ENCODE data around the gene THAP12. TPM values are rescaled to one million over a fixed set of nuclear protein-coding genes. Genes with fewer than 3 reads are reported as not detected.

The THAP12 gene
- total RNA-seq, 1 experiment from 2014 or later = 44.1 TPM

GRCh38 chr11:76314741-76315090, 66.2 kb downstream of the THAP12 start (continued):
- TF ChIP-seq, protein P1, sequence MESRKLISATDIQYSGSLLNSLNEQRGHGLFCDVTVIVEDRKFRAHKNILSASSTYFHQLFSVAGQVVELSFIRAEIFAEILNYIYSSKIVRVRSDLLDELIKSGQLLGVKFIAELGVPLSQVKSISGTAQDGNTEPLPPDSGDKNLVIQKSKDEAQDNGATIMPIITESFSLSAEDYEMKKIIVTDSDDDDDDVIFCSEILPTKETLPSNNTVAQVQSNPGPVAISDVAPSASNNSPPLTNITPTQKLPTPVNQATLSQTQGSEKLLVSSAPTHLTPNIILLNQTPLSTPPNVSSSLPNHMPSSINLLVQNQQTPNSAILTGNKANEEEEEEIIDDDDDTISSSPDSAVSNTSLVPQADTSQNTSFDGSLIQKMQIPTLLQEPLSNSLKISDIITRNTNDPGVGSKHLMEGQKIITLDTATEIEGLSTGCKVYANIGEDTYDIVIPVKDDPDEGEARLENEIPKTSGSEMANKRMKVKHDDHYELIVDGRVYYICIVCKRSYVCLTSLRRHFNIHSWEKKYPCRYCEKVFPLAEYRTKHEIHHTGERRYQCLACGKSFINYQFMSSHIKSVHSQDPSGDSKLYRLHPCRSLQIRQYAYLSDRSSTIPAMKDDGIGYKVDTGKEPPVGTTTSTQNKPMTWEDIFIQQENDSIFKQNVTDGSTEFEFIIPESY (IDR thresholded peaks at IDR 0.05; ENCODE audit: extremely low read depth, insufficient replicate concordance, low read length) = no peak

DNA sequence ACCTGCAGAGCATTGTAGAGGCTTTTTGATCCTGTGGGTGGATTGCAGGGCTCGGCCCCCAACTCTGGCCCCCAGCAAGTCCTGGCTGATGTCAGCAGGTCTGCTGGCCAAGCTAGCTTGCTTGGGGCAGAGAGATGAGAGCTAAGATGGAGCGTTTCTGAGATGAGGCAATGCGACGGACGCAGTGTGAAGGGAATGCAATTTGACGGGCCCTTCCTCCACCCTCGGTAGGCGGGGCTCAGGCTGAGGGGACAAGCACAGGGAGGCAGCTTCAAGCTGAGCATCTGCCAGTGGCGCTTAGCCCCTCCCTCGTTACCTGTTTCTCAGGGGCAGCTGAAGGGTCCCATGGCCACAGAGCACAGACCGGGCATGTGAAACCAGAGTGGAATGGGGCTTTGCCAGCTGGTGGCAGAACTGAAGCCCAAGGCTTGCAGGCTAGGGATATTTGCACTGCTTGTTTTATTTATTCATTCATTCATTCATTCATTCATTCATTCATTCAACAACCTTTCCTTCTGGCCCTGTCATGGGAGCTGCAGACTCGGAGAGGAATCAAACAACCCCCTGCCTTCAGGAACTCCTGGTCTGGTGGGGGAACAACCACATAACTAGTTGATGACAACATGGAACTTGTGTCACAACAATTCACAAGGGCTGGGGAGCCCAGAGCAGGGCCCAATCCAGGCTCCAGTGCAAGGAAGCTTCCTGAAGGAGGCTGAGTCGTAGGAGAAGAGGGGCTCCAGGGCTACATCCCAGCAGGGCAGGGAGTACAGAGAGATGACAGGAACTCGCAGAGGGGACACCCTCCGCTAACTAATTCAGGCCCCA, 66.8 kb downstream of the THAP12 start:
- no peak overlapping the region for H3K9ac ChIP-seq (ENCODE audit: low read length)
- no TSS peak for BruUV-seq (replicated peaks)
- ChIA-PET CTCF (interaction anchor here (3.0 kb wide), 1 partner anchor 107 kb away, joined by 15 read pairs; no protein-coding TSS in a partner anchor), RAD21 (ENCODE audit: low non-redundant PET in 1 of 2, low total read pairs in 2 of 2, uncharacterized antibody in 2 of 2, unreplicated experiment in 2 of 2) (no interaction called here), POLR2A (no interaction called here)
- TF ChIP-seq SIN3A (IDR thresholded peaks at IDR 0.05; ENCODE audit: low read depth) = no peak
- no peak for TF ChIP-seq JUND (IDR thresholded peaks at IDR 0.05)
- TF ChIP-seq MAX (IDR thresholded peaks at IDR 0.05) = no peak
- no peak for TF ChIP-seq YY1 (IDR thresholded peaks at IDR 0.05; ENCODE audit: extremely low read depth, insufficient replicate concordance, low read depth, low read length)
- TF ChIP-seq CEBPB (IDR thresholded peaks at IDR 0.05; ENCODE audit: low read depth) = no peak
- TF ChIP-seq, protein P2, sequence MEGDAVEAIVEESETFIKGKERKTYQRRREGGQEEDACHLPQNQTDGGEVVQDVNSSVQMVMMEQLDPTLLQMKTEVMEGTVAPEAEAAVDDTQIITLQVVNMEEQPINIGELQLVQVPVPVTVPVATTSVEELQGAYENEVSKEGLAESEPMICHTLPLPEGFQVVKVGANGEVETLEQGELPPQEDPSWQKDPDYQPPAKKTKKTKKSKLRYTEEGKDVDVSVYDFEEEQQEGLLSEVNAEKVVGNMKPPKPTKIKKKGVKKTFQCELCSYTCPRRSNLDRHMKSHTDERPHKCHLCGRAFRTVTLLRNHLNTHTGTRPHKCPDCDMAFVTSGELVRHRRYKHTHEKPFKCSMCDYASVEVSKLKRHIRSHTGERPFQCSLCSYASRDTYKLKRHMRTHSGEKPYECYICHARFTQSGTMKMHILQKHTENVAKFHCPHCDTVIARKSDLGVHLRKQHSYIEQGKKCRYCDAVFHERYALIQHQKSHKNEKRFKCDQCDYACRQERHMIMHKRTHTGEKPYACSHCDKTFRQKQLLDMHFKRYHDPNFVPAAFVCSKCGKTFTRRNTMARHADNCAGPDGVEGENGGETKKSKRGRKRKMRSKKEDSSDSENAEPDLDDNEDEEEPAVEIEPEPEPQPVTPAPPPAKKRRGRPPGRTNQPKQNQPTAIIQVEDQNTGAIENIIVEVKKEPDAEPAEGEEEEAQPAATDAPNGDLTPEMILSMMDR (IDR thresholded peaks at IDR 0.05 in 2 of 3, conservative IDR thresholded peaks at IDR 0.05 in 1 of 3; ENCODE audit: borderline replicate concordance in 1 of 3, insufficient read depth in 1 of 3, low read depth in 2 of 3, low read length in 2 of 3) = no peak
- no peak for TF ChIP-seq POLR2A (IDR thresholded peaks at IDR 0.05; ENCODE audit: borderline replicate concordance, extremely low read depth, insufficient read depth, insufficient read length)
- TF ChIP-seq EZH2 (IDR thresholded peaks at IDR 0.05) = no peak
- no peak for TF ChIP-seq TCF7L2 (IDR thresholded peaks at IDR 0.05; ENCODE audit: borderline replicate concordance, extremely low read depth, insufficient read depth, insufficient read length)
- TF ChIP-seq FOSL1 (IDR thresholded peaks at IDR 0.05; ENCODE audit: low read depth) = no peak
- TF ChIP-seq, protein P3, sequence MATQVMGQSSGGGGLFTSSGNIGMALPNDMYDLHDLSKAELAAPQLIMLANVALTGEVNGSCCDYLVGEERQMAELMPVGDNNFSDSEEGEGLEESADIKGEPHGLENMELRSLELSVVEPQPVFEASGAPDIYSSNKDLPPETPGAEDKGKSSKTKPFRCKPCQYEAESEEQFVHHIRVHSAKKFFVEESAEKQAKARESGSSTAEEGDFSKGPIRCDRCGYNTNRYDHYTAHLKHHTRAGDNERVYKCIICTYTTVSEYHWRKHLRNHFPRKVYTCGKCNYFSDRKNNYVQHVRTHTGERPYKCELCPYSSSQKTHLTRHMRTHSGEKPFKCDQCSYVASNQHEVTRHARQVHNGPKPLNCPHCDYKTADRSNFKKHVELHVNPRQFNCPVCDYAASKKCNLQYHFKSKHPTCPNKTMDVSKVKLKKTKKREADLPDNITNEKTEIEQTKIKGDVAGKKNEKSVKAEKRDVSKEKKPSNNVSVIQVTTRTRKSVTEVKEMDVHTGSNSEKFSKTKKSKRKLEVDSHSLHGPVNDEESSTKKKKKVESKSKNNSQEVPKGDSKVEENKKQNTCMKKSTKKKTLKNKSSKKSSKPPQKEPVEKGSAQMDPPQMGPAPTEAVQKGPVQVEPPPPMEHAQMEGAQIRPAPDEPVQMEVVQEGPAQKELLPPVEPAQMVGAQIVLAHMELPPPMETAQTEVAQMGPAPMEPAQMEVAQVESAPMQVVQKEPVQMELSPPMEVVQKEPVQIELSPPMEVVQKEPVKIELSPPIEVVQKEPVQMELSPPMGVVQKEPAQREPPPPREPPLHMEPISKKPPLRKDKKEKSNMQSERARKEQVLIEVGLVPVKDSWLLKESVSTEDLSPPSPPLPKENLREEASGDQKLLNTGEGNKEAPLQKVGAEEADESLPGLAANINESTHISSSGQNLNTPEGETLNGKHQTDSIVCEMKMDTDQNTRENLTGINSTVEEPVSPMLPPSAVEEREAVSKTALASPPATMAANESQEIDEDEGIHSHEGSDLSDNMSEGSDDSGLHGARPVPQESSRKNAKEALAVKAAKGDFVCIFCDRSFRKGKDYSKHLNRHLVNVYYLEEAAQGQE (IDR thresholded peaks at IDR 0.05; ENCODE audit: low read depth) = no peak
- TF ChIP-seq EZH2phosphoT487 (IDR thresholded peaks at IDR 0.05; ENCODE audit: borderline replicate concordance) = no peak
- TF ChIP-seq, protein P1 (IDR thresholded peaks at IDR 0.05; ENCODE audit: extremely low read depth, insufficient replicate concordance, low read length) = no peak
- H3K9me2 ChIP-seq (ENCODE audit: insufficient read depth) = no peaks in the 10 kb centered on the region
- no peak overlapping the region for H2AFZ ChIP-seq (ENCODE audit: low read depth, low read length, poor library complexity, severe bottlenecking)
- no peak for ATAC-seq
- no peaks in the 10 kb centered on the region for H3K9me3 ChIP-seq (ENCODE audit: control insufficient read depth in 1 of 2, insufficient read depth in 1 of 2, low read depth in 1 of 2, low read length in 2 of 2)
- H3K27me3 ChIP-seq (ENCODE audit: insufficient read depth, low read length) = no peaks in the 10 kb centered on the region
- no peak for DNase-seq (ENCODE audit: low read depth, low spot score)
- no peaks in the 10 kb centered on the region for H3K79me2 ChIP-seq (ENCODE audit: insufficient read depth, low read length)
- H3K4me2 ChIP-seq (ENCODE audit: low read length) = no peak overlapping the region
- H3K27ac ChIP-seq (ENCODE audit: low read depth, low read length) = no peak overlapping the region
- H3K4me3 ChIP-seq (replicated peaks in 1 of 2; ENCODE audit: low read depth in 1 of 2, low read length in 2 of 2) = no peak overlapping the region
- H4K20me1 ChIP-seq (ENCODE audit: insufficient read depth) = no peaks in the 10 kb centered on the region
- no peaks in the 10 kb centered on the region for H3K36me3 ChIP-seq (ENCODE audit: control insufficient read depth in 1 of 2, insufficient read depth in 2 of 2, low read length in 2 of 2)
- no peaks in the 10 kb centered on the region for H3K4me1 ChIP-seq (ENCODE audit: control insufficient read depth in 1 of 2, insufficient read depth in 2 of 2, low read length in 2 of 2)
- intact Hi-C loops (cut with micrococcal nuclease) = no loop called here
